Measurements from ENCODE around the gene PNISR. TPM values are rescaled to one million over a fixed set of nuclear protein-coding genes. Genes with fewer than 3 reads are reported as not detected.

The PNISR gene
- total and polyA plus RNA-seq, 2 experiments from 2014 or later = 135 to 270 TPM

DNA sequence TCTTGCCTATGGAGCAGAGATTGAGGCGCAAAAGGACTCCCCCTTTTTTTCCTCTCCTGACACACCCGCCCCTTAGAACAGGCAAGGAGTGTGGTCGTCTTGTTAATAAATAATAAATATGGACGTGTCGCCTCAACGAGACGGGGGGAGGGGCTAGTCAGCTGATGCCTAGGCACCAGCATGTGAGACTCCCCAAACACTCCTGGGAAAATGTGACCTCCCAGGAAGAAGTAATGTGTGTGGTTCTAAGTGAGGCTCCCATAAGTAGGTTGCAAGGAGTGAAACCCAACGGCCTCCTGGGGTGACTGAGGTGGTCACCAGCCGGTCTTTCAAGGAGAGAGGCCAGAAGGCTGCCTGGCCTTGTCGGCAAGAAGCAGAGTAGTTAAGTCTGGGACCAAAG, 74.5 kb downstream of the PNISR start (continued):
- TF ChIP-seq, protein P1, sequence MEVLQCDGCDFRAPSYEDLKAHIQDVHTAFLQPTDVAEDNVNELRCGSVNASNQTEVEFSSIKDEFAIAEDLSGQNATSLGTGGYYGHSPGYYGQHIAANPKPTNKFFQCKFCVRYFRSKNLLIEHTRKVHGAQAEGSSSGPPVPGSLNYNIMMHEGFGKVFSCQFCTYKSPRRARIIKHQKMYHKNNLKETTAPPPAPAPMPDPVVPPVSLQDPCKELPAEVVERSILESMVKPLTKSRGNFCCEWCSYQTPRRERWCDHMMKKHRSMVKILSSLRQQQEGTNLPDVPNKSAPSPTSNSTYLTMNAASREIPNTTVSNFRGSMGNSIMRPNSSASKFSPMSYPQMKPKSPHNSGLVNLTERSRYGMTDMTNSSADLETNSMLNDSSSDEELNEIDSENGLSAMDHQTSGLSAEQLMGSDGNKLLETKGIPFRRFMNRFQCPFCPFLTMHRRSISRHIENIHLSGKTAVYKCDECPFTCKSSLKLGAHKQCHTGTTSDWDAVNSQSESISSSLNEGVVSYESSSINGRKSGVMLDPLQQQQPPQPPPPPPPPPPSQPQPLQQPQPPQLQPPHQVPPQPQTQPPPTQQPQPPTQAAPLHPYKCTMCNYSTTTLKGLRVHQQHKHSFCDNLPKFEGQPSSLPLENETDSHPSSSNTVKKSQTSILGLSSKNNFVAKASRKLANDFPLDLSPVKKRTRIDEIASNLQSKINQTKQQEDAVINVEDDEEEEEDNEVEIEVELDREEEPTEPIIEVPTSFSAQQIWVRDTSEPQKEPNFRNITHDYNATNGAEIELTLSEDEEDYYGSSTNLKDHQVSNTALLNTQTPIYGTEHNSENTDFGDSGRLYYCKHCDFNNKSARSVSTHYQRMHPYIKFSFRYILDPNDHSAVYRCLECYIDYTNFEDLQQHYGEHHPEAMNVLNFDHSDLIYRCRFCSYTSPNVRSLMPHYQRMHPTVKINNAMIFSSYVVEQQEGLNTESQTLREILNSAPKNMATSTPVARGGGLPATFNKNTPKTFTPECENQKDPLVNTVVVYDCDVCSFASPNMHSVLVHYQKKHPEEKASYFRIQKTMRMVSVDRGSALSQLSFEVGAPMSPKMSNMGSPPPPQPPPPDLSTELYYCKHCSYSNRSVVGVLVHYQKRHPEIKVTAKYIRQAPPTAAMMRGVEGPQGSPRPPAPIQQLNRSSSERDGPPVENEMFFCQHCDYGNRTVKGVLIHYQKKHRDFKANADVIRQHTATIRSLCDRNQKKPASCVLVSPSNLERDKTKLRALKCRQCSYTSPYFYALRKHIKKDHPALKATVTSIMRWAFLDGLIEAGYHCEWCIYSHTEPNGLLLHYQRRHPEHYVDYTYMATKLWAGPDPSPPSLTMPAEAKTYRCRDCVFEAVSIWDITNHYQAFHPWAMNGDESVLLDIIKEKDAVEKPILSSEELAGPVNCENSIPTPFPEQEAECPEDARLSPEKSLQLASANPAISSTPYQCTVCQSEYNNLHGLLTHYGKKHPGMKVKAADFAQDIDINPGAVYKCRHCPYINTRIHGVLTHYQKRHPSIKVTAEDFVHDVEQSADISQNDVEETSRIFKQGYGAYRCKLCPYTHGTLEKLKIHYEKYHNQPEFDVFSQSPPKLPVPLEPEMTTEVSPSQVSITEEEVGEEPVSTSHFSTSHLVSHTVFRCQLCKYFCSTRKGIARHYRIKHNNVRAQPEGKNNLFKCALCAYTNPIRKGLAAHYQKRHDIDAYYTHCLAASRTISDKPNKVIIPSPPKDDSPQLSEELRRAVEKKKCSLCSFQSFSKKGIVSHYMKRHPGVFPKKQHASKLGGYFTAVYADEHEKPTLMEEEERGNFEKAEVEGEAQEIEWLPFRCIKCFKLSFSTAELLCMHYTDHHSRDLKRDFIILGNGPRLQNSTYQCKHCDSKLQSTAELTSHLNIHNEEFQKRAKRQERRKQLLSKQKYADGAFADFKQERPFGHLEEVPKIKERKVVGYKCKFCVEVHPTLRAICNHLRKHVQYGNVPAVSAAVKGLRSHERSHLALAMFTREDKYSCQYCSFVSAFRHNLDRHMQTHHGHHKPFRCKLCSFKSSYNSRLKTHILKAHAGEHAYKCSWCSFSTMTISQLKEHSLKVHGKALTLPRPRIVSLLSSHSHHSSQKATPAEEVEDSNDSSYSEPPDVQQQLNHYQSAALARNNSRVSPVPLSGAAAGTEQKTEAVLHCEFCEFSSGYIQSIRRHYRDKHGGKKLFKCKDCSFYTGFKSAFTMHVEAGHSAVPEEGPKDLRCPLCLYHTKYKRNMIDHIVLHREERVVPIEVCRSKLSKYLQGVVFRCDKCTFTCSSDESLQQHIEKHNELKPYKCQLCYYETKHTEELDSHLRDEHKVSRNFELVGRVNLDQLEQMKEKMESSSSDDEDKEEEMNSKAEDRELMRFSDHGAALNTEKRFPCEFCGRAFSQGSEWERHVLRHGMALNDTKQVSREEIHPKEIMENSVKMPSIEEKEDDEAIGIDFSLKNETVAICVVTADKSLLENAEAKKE (CRISPR knock-in tag; IDR thresholded peaks at IDR 0.05) = no peak

DNA sequence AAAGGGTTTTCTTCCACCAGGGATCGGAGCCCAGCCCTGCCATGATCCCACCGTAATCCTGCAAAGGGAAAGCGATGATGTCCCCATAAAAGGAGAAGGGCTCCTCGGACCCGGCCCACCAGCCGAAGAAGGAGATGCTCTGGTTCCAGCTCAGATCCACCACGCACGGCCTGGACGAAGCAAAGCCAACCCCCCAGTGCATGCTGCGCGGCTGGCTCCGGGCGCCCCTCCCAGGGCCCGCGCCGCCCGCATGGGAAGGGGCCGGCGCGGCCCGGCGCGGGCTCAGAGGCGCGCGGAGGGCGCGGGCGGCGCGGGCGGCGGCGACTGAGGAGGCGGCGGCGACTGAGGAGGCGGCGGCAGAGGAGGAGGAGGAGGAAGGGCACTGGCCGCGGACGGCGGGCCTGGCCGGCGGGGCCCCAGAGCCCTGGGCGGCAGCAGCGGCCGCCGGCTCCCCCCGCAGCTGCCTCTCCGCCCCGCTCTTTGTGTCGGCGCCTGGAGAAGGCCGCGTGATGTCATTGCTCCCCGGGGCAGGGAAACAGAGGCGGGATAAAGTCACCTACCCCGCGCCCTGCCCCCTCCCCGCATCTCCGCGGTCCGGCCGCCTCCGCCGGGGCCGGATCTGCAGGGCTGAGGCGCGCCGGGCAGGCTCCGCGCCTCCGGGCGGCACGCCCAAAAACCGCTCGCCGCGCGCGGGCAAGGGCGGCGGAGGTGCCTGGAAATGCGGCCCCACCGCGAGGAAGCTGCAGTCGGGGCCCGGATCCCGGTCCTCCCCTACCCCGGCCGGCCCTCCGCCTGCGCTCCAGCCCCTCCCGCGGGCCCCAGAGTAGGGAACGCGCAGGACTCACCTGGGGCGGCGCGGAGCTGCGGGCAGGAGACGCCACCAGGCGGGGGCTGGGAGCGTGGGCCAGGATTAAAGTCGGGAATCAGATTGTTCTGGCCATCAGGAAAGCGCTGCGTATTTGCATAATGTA, 75.7 kb downstream of the PNISR start, which contains the start of gene FAXC:
TSS of gene FAXC (minus strand) at position 504 of the 971 bp plus-strand sequence. CDS start at position 202, 302 bp downstream.
- Mint-ChIP-seq H3K36me3 (ENCODE audit: low read depth) (no peaks in the 10 kb centered on the region), H3K27me3 (ENCODE audit: insufficient read depth, low read depth, poor library complexity) (peaks cover 12% of the 10 kb centered on the region), H3K4me3 (peak within 1 kb of the TSS; percentile 90), H3K9me3 (no peaks in the 10 kb centered on the region), H3K4me1 (peaks cover 27% of the 10 kb centered on the region), H3K27ac (peak within 1 kb of the TSS; percentile 93)
- no peaks in the 10 kb centered on the region for H3F3A ChIP-seq (replicated peaks; ENCODE audit: low read depth)
- no peaks in the 10 kb centered on the region for H4K20me1 ChIP-seq (replicated peaks; ENCODE audit: insufficient read depth)
- peaks cover 24% of the 10 kb centered on the region for H3K4me1 ChIP-seq (ENCODE audit: insufficient read depth)
- H3K36me3 ChIP-seq (ENCODE audit: insufficient read depth) = no peaks in the 10 kb centered on the region
- H2AFZ ChIP-seq = peak within 1 kb of the TSS; percentile 89
- DNase-seq (ENCODE audit: low spot score) (peak; percentile 83), ATAC-seq (peak; percentile 82)
- no peak within 1 kb of the TSS; the same call in 1 of the 2 replicates for H3K27ac ChIP-seq (ENCODE audit: low read depth)
- H3K4me2 ChIP-seq = peak within 1 kb of the TSS; percentile 96
- peak within 1 kb of the TSS; percentile 56 for H3K4me3 ChIP-seq
- peaks cover 12% of the 10 kb centered on the region; the same call in 1 of the 2 replicates for H3K27me3 ChIP-seq (ENCODE audit: insufficient read depth)
- no peaks in the 10 kb centered on the region for H3K79me2 ChIP-seq (replicated peaks; ENCODE audit: insufficient read depth)
- no peaks in the 10 kb centered on the region for H3K9me2 ChIP-seq (ENCODE audit: insufficient read depth)
- TF ChIP-seq CREB1 (CRISPR knock-in tag; IDR thresholded peaks at IDR 0.05; ENCODE audit: low read depth) (peak; percentile 69), POLR2AphosphoS5 (IDR thresholded peaks at IDR 0.05; ENCODE audit: low read depth) (peak; percentile 45), STAT1 (IDR thresholded peaks at IDR 0.05; ENCODE audit: unreplicated experiment) (no peak)
- TF ChIP-seq, protein P1 (CRISPR knock-in tag; IDR thresholded peaks at IDR 0.05) = no peak
- TF ChIP-seq, protein P2, sequence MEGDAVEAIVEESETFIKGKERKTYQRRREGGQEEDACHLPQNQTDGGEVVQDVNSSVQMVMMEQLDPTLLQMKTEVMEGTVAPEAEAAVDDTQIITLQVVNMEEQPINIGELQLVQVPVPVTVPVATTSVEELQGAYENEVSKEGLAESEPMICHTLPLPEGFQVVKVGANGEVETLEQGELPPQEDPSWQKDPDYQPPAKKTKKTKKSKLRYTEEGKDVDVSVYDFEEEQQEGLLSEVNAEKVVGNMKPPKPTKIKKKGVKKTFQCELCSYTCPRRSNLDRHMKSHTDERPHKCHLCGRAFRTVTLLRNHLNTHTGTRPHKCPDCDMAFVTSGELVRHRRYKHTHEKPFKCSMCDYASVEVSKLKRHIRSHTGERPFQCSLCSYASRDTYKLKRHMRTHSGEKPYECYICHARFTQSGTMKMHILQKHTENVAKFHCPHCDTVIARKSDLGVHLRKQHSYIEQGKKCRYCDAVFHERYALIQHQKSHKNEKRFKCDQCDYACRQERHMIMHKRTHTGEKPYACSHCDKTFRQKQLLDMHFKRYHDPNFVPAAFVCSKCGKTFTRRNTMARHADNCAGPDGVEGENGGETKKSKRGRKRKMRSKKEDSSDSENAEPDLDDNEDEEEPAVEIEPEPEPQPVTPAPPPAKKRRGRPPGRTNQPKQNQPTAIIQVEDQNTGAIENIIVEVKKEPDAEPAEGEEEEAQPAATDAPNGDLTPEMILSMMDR (conservative IDR thresholded peaks at IDR 0.05; ENCODE audit: low read depth in 2 of 2) = peak; percentile 23 to 49; a peak in 2 of 4 replicates
